H9 (cell line): ENCODE results near the gene BPIFB1. TPM values are rescaled to one million over a fixed set of nuclear protein-coding genes. Genes with fewer than 3 reads are reported as not detected.

Experiments used
- DNase-seq: peaks from one replicate; pipeline ENCODE4 v3.0.0-alpha.2; 2017
- H2AFZ ChIP-seq: one replicate; pipeline ENCODE4 v1.6.1; 2013; ENCODE audit warnings: mild to moderate bottlenecking, low read length, control low read depth, moderate library complexity
- H2AK5ac ChIP-seq: 2 replicates; pipeline ENCODE4 v1.6.1; 2013; ENCODE audit warnings: low read length, control low read depth, mixed read lengths; ENCODE audit not compliant: insufficient read length
- H2BK120ac ChIP-seq: one replicate; pipeline ENCODE4 v1.6.1; 2013; ENCODE audit warnings: low read depth, mild to moderate bottlenecking, low read length, control low read depth, inconsistent platforms; ENCODE audit not compliant: poor library complexity, severe bottlenecking
- H2BK12ac ChIP-seq: 2 replicates; pipeline ENCODE4 v1.6.1; 2013; ENCODE audit warnings: low read length, control low read depth, mixed read lengths, low read depth; ENCODE audit not compliant: insufficient read length
- H2BK15ac ChIP-seq: 2 replicates; pipeline ENCODE4 v1.6.1; 2013; ENCODE audit warnings: low read depth, low read length, control low read depth
- H2BK20ac ChIP-seq: one replicate; pipeline ENCODE4 v1.6.1; 2013; ENCODE audit warnings: low read depth, mild to moderate bottlenecking, low read length, control low read depth, inconsistent platforms; ENCODE audit not compliant: poor library complexity, severe bottlenecking
- H2BK5ac ChIP-seq: 2 replicates; pipeline ENCODE4 v1.6.1; 2013; ENCODE audit warnings: low read length, control low read depth, mixed read lengths; ENCODE audit not compliant: insufficient read length
- H3K14ac ChIP-seq: 2 replicates; pipeline ENCODE4 v1.6.1; 2013; ENCODE audit warnings: low read length, control low read depth; ENCODE audit not compliant: insufficient read depth
- H3K18ac ChIP-seq: 2 replicates; pipeline ENCODE4 v1.6.1; 2013; ENCODE audit warnings: low read depth, mild to moderate bottlenecking, mixed read lengths, low read length, control low read depth; ENCODE audit not compliant: insufficient read length
- H3K23ac ChIP-seq: 2 replicates; pipeline ENCODE4 v1.6.1; 2013; ENCODE audit warnings: low read length, control low read depth, mixed read lengths, low read depth; ENCODE audit not compliant: insufficient read length
- H3K23me2 ChIP-seq: 2 replicates; pipeline ENCODE4 v1.6.1; 2013; ENCODE audit warnings: low read depth, mild to moderate bottlenecking, mixed read lengths, low read length, control low read depth; ENCODE audit not compliant: insufficient read length, poor library complexity, severe bottlenecking
- H3K27ac ChIP-seq: 2 replicates; pipeline ENCODE4 v1.5.1; 2013; ENCODE audit warnings: low read length, control low read depth, mixed read lengths, low read depth; ENCODE audit not compliant: insufficient read length
- H3K27me3 ChIP-seq: 2 replicates; pipeline ENCODE4 v1.6.1; 2013; ENCODE audit warnings: low read length, control low read depth, inconsistent platforms; ENCODE audit not compliant: insufficient read depth
- H3K4ac ChIP-seq: 2 replicates; pipeline ENCODE4 v1.6.1; 2013; ENCODE audit warnings: low read depth, mild to moderate bottlenecking, control low read depth, inconsistent platforms, low read length, moderate library complexity
- H3K4me1 ChIP-seq: 2 replicates; pipeline ENCODE4 v1.6.1; 2013; ENCODE audit warnings: low read length, control low read depth, inconsistent platforms; ENCODE audit not compliant: insufficient read depth
- H3K4me2 ChIP-seq: 2 replicates; pipeline ENCODE4 v1.6.1; 2013; ENCODE audit warnings: low read length, control low read depth, mixed read lengths; ENCODE audit not compliant: insufficient read length, insufficient read depth
- H3K56ac ChIP-seq: 2 replicates; pipeline ENCODE4 v1.6.1; 2013; ENCODE audit warnings: low read depth, mild to moderate bottlenecking, mixed read lengths, low read length, control low read depth; ENCODE audit not compliant: insufficient read length
- H3K79me1 ChIP-seq: 2 replicates; pipeline ENCODE4 v1.6.1; 2013; ENCODE audit warnings: low read depth, mild to moderate bottlenecking, moderate library complexity, low read length, control low read depth, inconsistent platforms; ENCODE audit not compliant: insufficient read depth, poor library complexity, severe bottlenecking
- H3K79me2 ChIP-seq: 2 replicates; pipeline ENCODE4 v1.6.1; 2013; ENCODE audit warnings: low read length, control low read depth, inconsistent platforms; ENCODE audit not compliant: insufficient read depth
- H3K9ac ChIP-seq: 2 replicates; pipeline ENCODE4 v1.6.1; 2013; ENCODE audit warnings: low read length, control low read depth, mixed read lengths; ENCODE audit not compliant: insufficient read length; ENCODE audit errors: extremely low read depth
- H3K9me3 ChIP-seq: one replicate; pipeline ENCODE4 v1.6.1; 2013; ENCODE audit warnings: low read depth, low read length, inconsistent platforms; ENCODE audit not compliant: control insufficient read depth
- H3T11ph ChIP-seq: one replicate; pipeline ENCODE4 v1.6.1; 2013; ENCODE audit warnings: mild to moderate bottlenecking, low read length, control low read depth, inconsistent platforms
- H4K20me1 ChIP-seq: one replicate; pipeline ENCODE4 v1.6.1; 2013; ENCODE audit not compliant: control insufficient read depth, insufficient read length, insufficient read depth
- H4K5ac ChIP-seq: 2 replicates; pipeline ENCODE4 v1.6.1; 2013; ENCODE audit warnings: low read depth, mild to moderate bottlenecking, mixed read lengths, low read length, control low read depth; ENCODE audit not compliant: insufficient read length
- H4K8ac ChIP-seq: replicated peaks from 2 replicates; pipeline ENCODE4 v1.6.1; 2013; ENCODE audit warnings: low read length, control low read depth, mixed read lengths, low read depth; ENCODE audit not compliant: insufficient read length
- H4K91ac ChIP-seq: 2 replicates; pipeline ENCODE4 v1.6.1; 2013; ENCODE audit warnings: low read depth, mild to moderate bottlenecking, moderate library complexity, mixed read lengths, low read length, control low read depth; ENCODE audit not compliant: insufficient read length
- H3K27ac Mint-ChIP-seq, 3 experiments: 2 replicates in 2 of 3; 3 replicates in 1 of 3; pipeline ENCODE4 v1.8.0; 2020 to 2021; ENCODE audit warnings: mixed read lengths in 3 of 3, mild to moderate bottlenecking in 1 of 3, moderate library complexity in 1 of 3
- H3K27me3 Mint-ChIP-seq: 2 replicates; pipeline ENCODE4 v1.8.0; 2021; ENCODE audit warnings: low read depth, mild to moderate bottlenecking, moderate library complexity, mixed read lengths
- H3K36me3 Mint-ChIP-seq, 3 experiments: 2 replicates in 2 of 3; 3 replicates in 1 of 3; pipeline ENCODE4 v1.8.0; 2020 to 2021; ENCODE audit warnings: low read depth in 3 of 3, mixed read lengths in 3 of 3; ENCODE audit not compliant: insufficient read depth in 1 of 3
- H3K4me1 Mint-ChIP-seq, 2 experiments: 2 replicates each; pipeline ENCODE4 v1.8.0; 2020; ENCODE audit warnings: mixed read lengths in 2 of 2
- H3K4me3 Mint-ChIP-seq, 2 experiments: 2 replicates in 1 of 2; 3 replicates in 1 of 2; pipeline ENCODE4 v1.8.0; 2020 to 2021; ENCODE audit warnings: mild to moderate bottlenecking in 2 of 2, mixed read lengths in 2 of 2, moderate library complexity in 1 of 2
- H3K9me3 Mint-ChIP-seq, 2 experiments: 2 replicates in 1 of 2; 3 replicates in 1 of 2; pipeline ENCODE4 v1.8.0; 2020; ENCODE audit warnings: mild to moderate bottlenecking in 2 of 2, mixed read lengths in 2 of 2, moderate library complexity in 1 of 2
- WGBS: extraction: QIAGEN DNeasy Blood & Tissue Kit; methylation state at CpG from one replicate; pipeline ENCODE4 v1.1.7; 2013; ENCODE audit warnings: missing lambda C conversion rate, low lambda C conversion rate, mixed read lengths; ENCODE audit not compliant: insufficient read length; ENCODE audit errors: extremely low coverage; 5-methylcytosine and 5-hydroxymethylcytosine counted together
- total RNA-seq: library from RNA; stranded (reverse); gene quantifications from 2 replicates; pipeline ENCODE4 v1.2.1, GENCODE V29; 2021
- TF ChIP-seq, protein P1 (sequence below): fragments of 200-600 bp; sonication (generic); conservative IDR thresholded peaks from 3 replicates; pipeline ENCODE4 v1.8.0; 2021; ENCODE audit warnings: antibody characterized with exemption, mild to moderate bottlenecking

Gene BPIFB1
- total RNA-seq, 1 experiment from 2014 or later, result not detected

GRCh38 chr20:33320006-33320405 is 37.0 kb downstream of the BPIFB1 start:
- no peak for DNase-seq
- no peak overlapping the region for H3K27ac ChIP-seq
- no peaks in the 10 kb centered on the region for H4K20me1 ChIP-seq
- H4K8ac ChIP-seq, result no peak overlapping the region
- Mint-ChIP-seq H3K27ac (peak overlapping the region in 1 of 3 experiments; percentile 14; a peak in 3 of 7 replicates), H3K27me3 (peaks cover 6% of the 10 kb centered on the region), H3K4me3 (no peak overlapping the region), H3K9me3 (no peaks in the 10 kb centered on the region), H3K36me3 (no peaks in the 10 kb centered on the region), H3K4me1 (no peaks in the 10 kb centered on the region)
- no peak overlapping the region for H2BK20ac ChIP-seq
- H3K14ac ChIP-seq, result peak overlapping the region; percentile 24; the same call in 1 of the 2 replicates
- no CpG with 5 or more reads among the region's 10 CpGs for WGBS
- H3K4ac ChIP-seq, result no peak overlapping the region
- H3T11ph ChIP-seq, result no peak overlapping the region
- TF ChIP-seq, protein P1, sequence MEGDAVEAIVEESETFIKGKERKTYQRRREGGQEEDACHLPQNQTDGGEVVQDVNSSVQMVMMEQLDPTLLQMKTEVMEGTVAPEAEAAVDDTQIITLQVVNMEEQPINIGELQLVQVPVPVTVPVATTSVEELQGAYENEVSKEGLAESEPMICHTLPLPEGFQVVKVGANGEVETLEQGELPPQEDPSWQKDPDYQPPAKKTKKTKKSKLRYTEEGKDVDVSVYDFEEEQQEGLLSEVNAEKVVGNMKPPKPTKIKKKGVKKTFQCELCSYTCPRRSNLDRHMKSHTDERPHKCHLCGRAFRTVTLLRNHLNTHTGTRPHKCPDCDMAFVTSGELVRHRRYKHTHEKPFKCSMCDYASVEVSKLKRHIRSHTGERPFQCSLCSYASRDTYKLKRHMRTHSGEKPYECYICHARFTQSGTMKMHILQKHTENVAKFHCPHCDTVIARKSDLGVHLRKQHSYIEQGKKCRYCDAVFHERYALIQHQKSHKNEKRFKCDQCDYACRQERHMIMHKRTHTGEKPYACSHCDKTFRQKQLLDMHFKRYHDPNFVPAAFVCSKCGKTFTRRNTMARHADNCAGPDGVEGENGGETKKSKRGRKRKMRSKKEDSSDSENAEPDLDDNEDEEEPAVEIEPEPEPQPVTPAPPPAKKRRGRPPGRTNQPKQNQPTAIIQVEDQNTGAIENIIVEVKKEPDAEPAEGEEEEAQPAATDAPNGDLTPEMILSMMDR, result no peak
- H2BK120ac ChIP-seq, result no peak overlapping the region
- no peak overlapping the region for H3K56ac ChIP-seq
- H4K91ac ChIP-seq, result no peak overlapping the region
- no peak overlapping the region for H3K9ac ChIP-seq
- H3K27me3 ChIP-seq, result no peaks in the 10 kb centered on the region
- no peak overlapping the region for H2AK5ac ChIP-seq
- no peak overlapping the region for H3K18ac ChIP-seq
- no peak overlapping the region for H2BK5ac ChIP-seq
- no peak overlapping the region for H2BK12ac ChIP-seq
- H4K5ac ChIP-seq, result no peak overlapping the region
- H2BK15ac ChIP-seq, result no peak overlapping the region
- no peak overlapping the region for H3K4me2 ChIP-seq
- H3K4me1 ChIP-seq, result no peaks in the 10 kb centered on the region
- H3K79me2 ChIP-seq, result no peaks in the 10 kb centered on the region
- H3K23ac ChIP-seq, result no peak overlapping the region
- no peaks in the 10 kb centered on the region for H3K23me2 ChIP-seq
- H3K79me1 ChIP-seq, result no peaks in the 10 kb centered on the region
- no peak overlapping the region for H2AFZ ChIP-seq
- no peaks in the 10 kb centered on the region for H3K9me3 ChIP-seq
